Activated effector memory CD4-positive, alpha-beta T cell treated with Interleukin-2 at 50 U/mL for 16 hours (primary cell): Measurements from ENCODE around the gene AGXT.

ENCODE experiments used
- DNase-seq: peaks from one replicate; pipeline ENCODE4 v3.0.0-alpha.2; 2020

AGXT gene

DNA sequence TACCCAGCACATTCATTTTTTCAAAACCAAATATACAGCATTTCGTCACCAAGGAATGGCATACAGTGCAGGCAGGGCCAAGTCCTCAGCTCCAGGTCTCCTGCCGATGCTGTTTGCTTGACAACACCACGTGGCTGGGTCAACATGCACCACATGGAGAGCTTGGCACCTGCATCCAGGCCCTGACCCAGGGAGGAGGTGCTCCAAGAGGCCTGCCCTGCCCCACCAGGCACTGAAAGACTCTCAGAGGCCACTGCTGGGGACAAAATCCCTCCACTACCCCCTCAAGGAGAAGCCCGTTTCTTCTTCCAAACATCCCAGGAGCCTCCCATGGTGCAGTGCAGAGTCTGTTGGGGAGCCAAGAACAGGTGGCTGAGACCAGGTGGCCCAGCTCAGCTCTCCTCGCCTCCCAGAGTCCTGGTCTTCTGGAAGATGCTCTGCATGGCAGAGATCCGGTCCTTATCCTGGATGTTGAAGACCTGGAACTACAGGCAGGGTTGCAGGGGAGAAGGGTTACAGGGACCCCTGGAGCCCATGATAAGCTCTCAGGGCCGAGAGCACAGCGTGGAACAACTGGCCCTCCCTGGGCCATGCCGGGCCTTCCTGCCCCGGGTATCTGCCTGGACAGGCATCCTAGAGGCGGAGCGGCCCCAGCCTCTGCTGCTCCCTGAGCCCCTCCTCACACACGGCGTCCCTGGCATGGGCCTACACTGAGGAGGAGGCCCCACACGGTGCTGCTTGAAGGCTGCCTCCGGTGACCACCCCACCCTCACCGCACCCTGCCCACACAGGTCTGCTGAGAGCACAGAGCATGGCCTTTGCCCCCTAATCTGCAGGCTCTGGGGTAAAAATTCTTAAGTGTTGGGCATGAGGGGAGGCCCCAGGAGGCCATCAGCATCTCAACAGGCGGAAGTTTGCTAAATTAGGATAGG lies 18.3 kb downstream of the AGXT start:
- DNase-seq: no peak

DNA sequence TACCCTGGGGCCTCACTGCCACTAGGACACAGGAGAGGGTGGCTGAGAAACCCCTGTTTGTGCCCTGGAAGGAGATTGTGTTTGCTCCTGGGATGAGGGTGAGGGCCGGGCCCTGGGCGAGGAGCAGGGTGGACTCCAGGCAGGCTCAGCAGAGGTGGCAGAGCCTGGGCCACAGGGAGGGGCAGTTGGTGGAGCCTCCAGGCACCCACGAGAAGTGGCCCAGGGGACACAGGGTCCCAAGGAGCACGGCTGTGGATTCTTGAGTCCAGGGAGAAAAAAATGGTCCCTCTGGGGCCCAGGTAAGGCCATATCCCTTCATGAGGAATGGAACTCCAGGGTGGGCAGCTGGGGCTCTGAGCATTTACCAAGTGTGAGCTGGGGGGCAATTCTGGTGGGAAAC lies 19.0 kb downstream of the AGXT start:
- DNase-seq: no peak

DNA sequence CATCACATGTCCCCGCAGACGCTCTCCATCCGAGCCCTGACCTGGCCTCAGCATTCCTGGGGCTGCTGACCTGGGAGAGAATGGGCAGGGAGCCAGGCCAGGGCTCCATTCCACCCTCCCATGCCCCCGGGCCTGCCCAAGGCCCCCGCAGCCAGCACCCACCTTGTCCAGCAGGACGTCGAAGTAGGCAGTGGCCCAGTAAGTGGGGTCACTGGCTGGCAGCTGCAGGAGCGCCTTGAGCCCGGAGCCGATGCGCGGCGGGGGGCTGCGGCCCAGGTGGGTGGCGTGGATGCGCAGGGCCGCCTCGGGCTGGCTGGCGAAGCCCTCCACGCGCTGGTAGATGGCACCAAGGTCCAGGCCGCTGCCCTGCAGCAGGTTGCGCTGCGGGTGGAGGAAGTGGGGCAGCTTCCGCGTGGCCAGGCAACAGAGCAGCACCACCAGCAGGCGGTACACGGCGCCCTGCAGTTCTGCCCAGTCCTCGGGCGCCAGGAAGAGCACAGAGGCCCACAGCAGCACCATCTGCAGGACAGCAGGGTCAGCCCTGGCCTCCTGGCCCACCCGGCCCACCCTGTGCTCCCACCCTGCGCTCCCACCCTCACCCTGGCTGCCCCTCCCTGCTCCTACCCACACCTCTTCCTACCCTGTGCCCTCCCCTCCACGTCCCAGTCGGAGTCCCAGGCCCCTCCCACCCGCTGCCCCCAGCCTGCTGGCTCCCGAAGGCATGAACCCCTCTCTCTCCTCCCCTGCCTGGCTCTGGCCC lies 19.7 kb downstream of the AGXT start:
- DNase-seq: no peak

DNA sequence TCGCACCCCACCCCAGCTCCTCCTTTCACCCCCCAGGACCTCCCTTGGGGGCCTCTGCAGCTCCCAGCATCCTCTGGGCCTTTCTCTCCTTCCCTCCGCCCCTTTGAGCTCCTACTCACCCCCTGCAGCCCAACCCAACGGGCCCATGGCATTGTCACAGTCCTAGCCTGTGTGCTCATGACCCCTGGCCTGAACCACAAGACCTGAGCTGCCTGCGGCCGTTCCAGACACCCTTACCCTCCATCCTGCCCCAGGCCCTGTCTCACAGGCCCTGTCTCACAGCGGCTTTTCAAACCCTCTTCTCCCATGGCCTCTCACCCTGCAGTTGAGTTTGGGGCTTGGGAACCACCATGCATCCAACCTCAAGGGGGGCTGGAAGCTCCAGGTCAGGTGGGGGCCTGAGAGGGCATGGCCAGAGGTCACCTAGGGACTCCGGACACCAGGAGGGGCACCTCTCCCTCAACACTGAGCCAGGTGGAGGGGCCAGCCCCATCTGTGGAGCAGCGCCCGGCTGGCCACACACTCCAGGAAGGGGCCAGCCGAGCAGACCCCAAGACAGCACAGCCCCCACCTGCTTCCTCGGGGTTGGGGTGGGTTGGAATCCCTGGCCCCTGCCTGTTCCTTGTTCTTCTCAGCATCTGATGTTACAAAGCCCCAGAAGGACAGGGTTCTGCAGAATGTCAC lies 20.4 kb downstream of the AGXT start:
- no peak for DNase-seq

DNA sequence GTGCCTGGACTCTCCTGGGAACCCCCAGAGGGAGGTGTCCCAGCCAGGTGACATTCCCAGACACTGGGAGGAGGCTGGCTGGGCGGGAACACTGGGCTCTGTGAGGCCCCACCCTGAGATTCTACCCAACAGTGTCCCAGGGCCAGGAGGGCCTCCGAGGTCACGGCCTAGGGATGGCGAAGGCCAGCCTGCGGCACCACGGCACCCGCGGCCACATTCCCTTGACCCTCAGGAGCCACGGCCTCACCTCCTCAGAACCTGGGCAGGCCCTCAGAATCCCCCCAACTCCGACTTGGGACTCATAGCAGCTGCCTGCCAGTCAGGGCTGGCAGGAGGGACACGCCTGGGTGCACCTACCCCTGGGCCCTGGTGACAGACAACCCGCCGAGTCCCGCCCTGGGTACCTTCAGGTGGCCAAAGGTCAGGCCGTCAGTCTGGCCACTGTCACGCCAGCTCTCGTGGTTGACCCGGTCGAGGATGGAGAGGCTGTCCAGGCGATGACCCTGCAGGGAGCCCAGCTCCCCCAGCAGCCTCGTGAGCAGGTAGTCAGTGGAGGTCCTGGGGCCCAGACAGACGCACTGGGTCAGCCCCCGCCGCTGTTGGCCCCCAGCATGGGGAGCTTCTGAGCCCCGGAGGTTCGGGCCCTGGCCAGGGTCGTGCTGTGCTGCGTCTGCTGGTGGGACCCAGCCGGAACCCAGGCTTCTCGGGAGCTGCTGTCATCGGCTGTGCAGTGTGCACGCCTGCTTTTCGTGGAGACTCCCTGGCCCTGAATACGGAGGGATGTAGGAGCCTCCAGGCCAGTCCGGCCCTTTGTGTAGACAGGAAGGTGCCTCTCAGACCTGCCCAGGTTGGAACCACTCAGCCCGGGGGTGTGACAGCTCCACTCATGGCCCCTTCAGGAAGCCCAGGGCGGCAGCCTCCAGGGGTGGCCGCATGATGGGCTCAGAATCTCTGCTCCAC lies 21.3 kb downstream of the AGXT start:
- no peak for DNase-seq

DNA sequence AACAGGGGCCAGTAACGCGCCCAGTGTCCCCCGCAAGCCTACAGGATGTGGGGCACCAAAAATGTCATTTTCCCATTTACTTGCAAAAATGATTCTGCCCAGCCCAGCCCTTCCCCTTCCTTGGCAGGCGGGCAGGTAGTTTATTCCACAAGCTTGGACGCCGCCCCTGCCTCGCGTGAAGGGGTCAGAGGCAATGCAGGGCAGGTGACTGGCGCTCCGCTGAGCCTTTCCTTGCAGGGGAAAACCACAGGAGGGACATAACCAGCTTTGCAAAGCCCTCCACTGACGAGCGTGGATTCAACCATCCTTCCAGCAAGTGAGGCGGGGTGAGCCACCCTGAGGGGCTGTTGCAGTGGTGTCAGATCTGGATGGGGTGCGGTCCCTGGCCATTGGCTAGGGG lies 22.1 kb downstream of the AGXT start:
- DNase-seq: no peak

DNA sequence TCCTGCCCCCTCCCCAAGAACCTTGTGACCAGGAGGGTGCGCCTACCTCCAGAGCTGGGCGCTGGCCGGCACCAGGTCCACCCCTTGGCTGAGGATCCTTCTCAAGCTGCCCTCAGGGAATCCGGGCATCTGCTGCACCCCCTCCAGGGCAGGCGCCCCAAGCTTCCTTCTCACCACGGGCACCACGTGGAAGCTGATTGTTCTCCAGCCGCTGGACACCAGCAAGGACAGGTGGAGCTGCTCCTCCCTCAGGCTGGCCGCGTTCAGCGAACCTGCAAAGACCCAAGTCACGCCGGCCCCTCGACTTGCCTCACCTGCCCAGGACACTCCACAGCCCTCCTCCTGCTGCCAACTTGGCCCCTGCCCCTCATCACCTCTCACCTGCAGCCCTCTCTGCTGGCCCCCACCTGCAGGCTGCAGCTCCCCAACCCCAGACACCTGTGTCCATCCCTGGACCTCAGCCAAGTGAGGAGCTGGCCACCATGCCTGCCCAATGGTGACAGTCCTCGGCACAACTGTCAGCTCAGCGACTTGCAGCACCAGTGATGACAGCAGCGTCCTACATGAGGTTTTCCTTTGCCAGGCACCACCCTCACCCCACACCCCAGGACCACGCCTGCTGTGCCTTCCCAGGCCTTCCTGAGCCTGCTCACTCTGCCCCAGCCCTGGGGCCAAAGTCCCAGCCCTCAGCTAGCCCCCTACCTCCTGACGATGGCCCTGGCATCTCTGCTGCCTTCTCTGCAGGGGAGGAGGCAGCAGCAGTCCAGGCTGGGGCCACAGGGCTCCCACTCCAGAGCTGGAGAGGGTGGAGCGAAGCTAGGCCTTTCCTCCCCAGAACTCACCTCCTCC lies 23.1 kb downstream of the AGXT start:
- no peak for DNase-seq

DNA sequence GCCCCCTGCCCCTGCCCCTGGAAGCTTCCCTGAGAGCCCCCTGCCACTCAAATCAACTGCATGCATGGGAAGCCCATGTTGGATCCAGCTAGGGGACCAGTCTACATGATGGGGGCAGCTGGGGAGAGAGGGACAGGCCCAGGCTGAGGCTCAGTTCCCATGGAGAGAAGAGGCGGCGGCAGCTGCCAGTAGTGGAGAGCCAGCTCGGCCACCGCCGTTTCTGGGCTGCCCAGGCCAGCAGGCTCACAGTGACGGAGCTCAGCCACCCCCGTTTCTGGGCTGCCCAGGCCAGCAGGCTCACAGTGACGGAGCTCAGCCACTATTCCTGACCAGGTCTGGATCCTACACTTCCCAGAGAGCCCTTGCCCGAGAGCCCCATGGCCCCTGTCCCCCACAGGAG lies 23.7 kb downstream of the AGXT start:
- no peak for DNase-seq

DNA sequence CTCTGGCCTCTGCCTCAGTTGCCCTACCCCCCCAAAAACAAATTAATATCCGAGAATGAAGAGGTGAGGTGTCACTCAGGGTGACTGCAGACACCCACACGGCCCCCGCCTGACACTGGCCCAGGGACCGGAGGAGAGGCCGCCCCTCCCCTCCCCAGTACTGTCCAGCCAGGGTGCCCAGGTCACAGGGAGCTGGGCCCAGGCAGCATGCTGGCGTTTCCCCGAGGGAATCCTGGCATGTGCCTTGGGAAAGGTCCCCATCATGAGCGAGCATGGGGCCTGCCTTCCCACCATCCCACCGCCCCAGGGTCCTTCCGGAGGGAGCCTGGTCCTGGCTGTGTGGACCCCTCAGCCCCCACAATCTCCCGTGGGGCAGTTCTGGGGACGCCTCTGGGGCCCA lies 24.3 kb downstream of the AGXT start:
- no peak for DNase-seq

DNA sequence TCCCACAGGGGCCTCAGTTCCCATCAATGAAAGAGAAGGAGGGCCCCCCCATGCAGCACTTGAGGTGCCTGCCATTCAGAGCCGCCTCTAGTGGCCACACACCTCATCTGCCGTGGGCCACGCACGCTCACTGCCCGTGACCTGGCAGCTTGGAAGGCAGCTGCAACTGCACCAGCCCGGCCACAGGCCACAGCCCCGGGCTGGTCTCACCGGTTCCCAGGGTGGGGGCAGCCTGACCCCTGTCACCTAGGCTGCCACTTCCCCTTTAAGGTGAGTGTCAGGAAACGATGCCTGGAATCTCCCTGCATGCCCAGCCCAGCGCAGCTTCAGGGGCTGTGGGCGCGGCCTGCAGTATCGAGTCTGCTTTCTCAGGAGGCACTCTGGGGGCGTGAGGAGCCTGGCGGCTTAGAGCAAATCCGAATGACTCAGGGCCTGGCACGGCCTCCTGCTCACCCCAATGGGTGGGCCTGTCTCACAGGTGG lies 24.8 kb downstream of the AGXT start:
- DNase-seq: no peak

DNA sequence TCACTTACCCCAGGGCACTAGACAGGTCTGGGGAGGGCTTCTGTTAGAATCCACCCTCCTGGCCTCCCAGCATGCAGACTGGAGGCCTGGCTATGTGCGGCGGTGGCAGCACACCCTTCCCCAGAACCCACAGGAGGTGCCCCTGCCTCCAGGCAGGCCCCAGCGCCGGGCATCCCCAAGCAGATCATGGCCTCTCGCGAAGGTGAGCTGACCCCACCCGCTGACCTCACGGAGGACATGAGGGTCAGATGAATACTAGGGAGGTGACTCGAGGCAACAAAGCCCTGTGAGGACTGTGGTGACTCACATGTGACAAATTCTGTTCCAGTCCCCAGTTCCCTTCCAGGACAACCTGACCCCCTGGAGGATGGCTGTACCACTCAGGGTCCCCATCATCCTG lies 25.4 kb downstream of the AGXT start:
- DNase-seq: no peak

DNA sequence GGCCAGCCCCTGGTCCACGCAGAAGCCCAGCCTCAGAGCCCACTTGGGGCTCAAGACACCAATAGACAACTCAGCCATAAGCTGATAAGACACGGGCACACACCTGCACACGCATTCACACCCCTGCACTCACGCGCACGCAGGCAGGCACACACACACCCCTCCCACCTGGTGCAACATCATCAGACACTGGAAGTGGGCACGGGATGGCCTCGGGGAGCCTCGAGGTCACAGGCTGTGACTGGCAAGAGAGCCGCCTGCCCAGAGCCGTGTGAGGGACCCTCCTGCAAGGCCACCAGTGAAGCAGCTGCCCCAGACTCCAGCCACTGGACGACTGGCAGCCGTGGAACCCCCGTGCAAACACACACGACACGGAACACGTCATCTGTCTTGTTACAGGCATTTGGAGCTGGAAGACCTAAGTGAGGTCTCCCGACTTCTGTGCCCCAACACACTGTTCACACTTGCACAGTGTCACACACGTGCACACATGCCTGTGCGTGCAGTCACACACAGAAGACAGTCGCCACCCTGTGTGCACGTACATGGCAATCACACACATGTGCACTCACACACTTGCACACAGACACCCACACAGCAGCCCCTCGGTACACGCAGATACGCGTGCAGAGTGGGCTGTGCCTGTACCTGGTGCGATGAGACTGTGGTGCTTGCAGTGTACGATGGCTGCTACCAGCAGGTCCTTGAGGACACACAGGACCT lies 26.4 kb downstream of the AGXT start:
- DNase-seq: no peak

DNA sequence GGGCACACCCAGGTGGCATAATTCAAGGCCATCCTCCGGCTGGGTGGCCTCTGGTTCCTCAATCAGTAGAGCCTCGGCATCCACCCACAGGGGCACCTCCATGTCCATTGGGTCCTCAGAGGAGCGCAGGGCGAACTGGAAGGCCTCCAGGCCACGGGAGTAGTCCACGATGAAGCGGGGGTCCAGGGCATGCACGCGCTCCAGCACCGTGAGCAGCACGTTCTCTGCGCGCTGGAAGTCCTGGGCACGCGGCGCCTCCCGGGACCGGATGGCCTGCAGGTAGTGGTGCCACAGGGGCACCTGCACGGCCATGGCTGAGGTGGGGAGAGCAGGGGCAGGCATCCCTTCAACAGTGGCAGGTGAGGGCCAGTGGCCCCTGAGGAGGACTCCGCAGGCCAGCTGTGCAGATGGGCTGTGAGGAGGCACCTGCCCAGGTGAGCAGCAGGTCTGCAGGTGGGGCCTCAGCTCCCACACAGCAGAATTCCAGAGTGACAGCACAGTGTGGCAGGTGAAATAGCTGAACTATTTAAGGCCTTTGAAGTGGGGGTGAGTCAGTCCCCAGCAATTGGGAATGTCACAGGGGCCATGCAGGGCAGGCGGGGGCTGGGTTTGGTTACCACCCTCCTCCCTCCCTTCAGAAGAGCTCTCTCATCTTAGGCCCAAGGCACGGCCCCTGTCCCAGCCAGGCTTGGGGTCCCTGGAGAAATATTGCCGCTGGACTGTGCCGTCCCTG lies 27.2 kb downstream of the AGXT start, which contains the start of gene MAB21L4:
TSS of gene MAB21L4 (minus strand) at position 501 of the 733 bp plus-strand sequence. CDS start at position 342, 159 bp downstream.
- DNase-seq: no peak

DNA sequence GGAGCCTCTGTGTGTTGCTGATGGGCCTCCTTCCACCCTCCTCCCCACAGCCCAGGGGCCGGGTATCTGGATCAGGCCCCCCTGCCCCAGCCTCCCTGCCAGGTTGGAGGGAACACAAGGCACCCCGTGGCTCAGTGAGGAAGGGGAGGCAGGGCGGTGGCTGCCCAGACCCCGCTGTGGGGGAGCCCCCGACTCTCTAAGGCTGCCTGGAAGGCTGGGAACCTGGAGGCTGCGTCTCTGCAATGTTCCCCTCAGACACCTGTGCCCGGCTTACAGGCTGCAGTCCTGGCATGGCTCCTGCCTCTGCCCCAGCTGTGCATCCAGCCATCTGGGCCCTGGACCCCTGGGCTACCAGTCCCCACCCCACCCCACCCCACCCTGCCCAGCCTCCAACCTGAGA lies 27.8 kb downstream of the AGXT start:
- DNase-seq: no peak

DNA sequence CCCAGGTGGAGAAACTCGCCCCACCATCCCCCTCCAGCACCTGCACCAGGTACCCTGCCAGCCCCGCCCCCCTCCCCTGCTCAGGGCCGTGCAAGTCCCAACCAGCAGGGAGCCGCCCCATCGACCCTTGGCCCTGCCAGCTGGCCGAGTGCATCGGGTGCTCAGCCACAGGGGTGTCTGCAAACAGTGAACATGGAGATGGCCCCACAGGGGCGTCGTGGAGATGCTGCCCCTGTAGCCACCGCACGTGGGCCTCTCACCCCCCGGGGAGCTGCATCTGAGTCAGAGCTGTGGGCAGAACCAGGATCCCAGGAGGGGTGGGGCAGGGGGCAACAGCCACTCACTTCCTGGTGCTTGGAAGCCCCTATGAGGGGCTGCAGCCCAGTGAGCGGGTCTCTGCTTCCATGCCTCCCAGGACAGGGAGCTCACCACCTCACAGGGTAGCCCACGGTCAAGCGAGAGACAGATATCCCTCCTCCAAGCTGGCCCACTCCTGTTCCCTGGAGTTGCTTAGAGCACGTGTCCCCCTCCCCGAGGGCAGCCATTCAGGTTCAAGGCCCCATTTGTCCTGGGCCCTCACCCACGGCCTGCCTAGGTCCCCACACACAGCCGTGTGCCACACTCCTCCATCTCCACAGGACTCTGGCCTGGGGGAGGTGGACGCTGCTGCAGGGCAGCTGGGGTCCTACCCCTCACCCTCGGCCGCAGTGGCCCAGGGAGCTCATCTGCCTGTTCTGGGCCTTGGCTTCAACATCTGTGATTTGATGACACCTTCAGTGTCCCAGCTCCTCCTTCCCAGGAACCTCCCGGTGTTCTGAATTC lies 28.5 kb downstream of the AGXT start:
- DNase-seq: no peak

DNA sequence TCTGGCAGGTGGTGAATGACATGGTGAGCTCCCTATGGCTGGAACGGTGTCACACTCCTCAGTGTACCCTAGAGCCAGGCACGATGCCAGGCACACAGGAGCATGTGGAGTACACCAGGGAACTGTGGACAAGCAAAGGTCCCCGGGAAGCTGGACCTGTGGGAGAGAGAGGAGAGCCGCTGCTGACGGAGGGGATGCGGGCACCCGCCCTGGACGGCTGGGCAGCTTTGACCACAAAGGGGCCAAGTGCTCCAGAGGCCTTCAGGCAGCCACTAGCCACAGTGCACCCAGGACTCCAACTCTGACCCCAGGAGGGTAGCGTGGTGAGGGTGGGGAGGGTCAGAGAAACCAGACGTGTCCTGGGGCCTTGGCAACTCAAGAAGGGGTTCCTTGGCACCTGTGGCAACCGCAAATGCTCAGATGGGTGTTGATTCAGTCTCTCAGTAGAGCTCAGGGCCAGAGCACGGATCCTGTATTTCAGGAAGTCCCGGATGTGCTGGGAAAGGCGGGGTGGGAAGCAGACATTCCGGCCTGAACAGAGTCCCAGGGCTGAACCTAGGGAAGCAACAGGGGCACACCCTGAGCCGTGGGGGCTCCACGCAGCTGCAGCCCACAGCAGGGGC lies 29.6 kb downstream of the AGXT start:
- DNase-seq: no peak

DNA sequence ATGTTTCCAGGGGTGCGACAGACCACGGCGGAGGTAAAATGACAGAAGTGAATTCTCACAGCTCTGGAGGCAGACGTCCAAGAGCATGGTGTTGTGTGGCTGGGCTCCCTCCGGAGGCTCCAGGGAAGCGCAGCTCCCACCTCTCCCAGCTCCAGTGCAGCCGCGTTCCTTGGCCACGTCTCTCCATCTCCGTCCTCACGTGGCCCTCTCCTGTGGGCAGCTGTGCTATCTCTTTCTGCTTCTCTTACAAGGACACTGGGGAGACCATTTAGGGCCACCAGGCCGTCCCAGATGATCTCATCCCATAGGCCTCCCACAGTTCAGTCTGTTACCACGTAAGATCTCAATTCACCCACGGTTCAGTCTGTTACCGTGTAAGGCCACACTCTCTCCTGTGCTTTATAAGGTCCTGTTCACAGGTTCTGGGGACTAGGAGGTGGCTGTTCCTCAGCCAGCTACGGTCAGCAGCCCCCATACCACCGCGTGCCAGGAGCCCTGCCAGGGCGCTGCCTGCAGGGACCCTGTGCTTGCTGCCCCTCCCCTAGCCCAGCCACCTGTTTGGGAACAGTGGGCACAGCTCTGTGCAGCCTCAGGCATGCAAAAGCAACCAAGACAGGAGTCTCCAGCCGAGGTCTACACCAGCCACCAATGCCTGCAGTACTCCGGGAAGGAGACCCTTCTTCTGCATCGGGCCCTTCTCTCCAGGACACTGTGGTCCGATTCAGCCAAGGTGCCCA lies 30.3 kb downstream of the AGXT start:
- DNase-seq: no peak

DNA sequence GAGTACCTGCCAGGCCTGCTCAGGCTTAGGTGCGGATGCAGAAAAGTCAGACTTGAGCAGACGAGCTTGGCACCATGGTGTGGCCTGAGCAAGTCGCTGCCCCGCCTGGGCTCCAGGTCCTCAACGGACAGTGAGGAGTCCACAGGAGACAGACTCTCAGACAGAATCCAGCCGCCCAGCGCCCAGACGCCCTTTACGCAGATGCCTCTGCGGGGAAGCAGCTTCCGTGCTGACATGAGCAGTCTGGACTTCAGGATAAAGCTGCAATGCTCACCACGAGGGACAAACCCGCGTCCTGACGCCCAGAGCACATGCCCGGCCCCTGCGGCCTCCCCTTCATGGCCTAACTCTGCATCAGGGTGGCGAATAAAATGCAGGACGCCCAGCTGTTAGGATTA lies 30.8 kb downstream of the AGXT start:
- no peak for DNase-seq
